LHCN-M2 (cell line): ENCODE results near the gene ALDH1A2. TPM values are rescaled to one million over a fixed set of nuclear protein-coding genes. Genes with fewer than 3 reads are reported as not detected.
A peak's percentile ranks its signal among the peaks of the same experiment; 100 is the strongest.

Source experiments
- DNase-seq: peaks from one replicate; pipeline ENCODE4 v3.0.0-alpha.2; 2012; ENCODE audit warnings: low read depth
- total RNA-seq: library from RNA; depleted of rRNA; stranded (reverse); fragments of >200 nt; gene quantifications from 2 replicates; pipeline ENCODE4 v1.2.3, GENCODE V29; 2014

Gene ALDH1A2
- total RNA-seq, 1 experiment from 2014 or later = 0.46 TPM

- DNase-seq = no peak
Observed at GRCh38 chr15:57945616-57946015, 119.9 kb downstream of the ALDH1A2 start.

DNA sequence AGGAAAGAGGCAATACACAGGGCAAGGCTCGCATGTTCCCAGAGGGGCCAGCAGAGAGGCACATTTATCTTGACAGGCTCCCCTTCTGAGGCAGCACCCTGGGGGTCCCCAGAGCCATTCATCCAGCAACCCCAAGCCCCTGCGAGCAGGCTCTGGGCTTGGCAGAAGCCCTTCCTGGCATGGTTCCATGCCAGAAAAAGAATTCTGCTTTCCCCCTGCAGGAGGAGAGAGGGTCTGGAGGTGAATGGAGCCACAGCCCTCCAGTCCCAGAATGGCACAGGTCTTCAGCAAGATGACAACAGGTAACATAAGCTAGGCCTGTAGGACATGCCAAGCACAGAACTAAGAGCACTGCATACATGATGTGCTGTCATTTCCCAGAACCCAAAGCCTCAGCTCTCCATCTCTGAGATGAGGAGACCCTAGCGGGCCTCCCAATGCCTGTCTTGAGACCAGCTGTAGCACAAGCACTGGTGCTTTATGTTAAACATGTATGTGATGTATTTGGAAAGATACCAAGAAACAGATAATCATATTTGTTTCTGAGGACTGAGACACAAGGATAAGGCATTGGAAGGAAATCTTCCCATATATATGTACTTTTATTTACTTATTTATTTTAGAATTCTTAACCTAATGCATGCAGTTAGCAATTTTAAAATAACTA is 121.6 kb downstream of the ALDH1A2 start:
- no peak for DNase-seq

DNA sequence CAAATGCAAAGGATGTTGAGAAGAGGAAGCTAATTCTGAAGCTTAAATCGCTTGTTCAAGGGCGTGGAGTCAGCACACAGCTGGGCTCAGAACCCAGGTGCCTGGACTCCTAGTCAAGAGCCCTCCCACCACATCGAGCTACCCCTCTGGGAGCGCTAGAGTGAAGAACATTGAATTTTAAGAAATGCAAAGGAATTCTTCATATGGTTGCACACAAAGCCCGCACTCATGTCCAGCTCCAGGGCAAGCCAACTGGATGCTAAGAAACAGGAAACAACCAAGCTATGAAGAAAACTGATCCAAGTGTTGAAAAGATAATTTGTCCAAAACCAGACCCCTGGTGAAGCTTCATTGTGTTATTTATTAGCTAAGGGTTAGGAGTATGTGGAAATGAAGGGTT is 122.3 kb downstream of the ALDH1A2 start:
- no peak for DNase-seq

GRCh38 chr15:57941816-57942215 is 123.7 kb downstream of the ALDH1A2 start:
- no peak for DNase-seq

DNA sequence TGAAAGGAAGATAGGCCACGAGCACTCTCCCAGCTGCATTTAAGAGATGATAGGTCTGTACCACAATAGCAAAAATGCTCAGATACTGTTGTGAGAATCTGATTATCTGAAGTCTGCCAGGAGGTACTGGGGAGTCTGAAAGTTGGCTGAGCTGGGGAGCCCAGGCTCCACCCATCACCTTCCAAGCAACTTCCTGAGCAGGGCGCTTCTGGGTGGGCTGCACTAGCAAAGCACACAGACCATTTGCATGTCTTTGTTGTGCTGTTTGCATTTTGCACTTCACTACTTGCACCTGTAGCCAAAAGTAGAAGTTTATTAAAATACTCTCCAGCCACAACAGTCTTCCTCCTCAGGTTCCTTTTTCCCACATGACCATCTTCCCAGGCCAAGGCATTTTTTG is 133.2 kb downstream of the ALDH1A2 start:
- no peak for DNase-seq

DNA sequence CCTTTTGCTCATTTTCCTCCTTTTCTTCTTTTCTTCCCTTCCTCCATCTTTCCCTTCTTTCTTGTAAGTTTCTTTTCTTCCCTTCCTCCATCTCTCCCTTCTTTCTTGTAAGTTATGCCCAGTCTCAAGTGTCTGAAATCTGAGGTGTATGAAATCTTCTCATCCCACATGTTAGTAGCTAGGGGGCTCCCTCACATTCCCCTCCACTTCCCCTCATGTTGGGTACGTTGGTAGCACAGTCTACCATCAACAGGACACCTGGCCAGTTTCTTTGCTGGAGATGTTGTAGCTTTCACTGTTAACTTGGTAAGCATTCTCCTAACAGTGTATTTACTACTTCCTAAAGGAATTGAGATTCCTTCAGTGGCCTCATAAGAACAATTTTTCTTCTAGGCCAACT is 133.9 kb downstream of the ALDH1A2 start:
- DNase-seq = no peak

DNA sequence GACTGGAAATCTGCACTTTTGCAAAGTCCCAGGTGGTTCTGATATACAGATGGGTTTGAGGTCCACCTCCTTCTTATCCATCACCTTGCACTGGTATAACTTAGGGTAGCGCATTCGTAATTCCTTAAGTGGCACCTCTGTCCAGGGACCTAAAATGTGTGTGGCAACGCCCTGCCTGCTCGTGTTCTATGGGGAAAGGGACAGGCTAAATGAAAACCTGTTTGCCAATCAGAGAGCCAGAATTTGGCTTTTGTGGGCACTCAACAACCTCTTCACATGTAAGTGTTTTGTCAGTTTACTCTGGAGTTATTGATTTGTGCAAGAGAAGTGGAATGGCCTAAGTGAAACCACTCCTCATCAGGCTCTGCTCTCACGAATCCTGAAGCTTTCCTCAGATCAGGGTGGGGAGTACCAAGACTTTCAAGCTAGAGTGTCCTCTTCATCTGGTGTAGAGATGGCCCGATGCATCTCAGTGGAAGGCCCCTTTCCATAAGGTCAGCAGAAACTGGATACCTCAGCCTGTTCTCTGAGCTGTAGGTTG is 138.3 kb downstream of the ALDH1A2 start:
- DNase-seq = no peak

GRCh38 chr15:57925650-57926049 is 139.9 kb downstream of the ALDH1A2 start:
- no peak for DNase-seq

DNA sequence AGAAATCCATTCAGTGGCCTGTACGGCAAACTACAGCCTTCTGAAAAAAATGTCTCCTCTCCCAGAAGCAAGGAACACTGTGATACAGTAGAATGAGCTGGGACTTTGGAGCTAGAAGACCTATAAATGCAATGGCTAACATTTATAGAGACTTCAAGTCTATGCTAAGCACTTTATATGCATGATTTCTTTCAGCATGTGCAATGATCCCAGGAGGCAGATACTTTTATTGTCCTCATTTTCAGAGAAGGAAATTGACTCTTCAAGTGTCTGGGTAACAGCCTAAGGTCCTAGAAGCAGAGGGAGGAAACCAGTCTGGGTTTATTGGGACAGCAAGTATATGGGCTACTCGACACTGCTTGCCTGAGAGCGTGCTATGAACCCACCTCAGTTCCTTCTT is 140.9 kb downstream of the ALDH1A2 start:
- no peak for DNase-seq

DNA sequence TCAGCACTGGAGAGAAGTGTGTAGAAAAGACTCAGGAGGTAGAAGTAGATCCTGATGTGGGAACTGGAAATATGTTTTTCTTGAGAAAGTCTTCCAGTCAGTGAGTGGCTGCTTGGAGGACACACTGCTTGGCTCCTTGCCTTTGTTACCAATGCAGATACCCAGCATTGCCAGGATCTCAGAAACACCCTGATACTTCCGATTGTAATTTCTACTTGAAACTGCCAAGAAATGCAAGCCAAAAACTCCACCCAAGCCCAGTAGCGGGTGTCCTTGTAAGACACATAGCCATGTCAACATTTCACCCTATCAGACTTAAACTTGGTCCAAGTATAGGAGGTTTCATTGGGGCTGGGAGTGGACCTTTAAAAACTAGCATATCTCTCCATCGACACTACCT is 141.8 kb downstream of the ALDH1A2 start:
- no peak for DNase-seq

DNA sequence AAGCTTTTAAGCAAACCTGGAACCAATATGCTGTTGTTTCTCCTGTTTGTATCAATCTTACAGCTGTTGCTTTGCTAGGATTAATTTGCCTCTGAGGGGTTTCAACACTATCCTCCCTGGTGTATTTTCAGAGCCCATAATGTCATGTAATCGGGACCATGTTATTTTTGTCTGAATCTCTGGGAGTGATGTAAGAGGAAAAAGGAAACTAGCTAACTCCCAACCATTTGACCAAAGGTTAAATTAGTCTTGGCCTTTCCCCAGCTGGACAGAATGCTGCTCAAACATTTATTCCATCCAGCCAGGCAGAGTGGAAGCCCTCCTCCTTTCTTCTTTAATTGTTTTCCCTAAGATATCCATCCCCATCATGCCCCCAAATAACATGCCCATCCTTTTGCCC is 142.2 kb downstream of the ALDH1A2 start:
- peak; percentile 77 for DNase-seq

DNA sequence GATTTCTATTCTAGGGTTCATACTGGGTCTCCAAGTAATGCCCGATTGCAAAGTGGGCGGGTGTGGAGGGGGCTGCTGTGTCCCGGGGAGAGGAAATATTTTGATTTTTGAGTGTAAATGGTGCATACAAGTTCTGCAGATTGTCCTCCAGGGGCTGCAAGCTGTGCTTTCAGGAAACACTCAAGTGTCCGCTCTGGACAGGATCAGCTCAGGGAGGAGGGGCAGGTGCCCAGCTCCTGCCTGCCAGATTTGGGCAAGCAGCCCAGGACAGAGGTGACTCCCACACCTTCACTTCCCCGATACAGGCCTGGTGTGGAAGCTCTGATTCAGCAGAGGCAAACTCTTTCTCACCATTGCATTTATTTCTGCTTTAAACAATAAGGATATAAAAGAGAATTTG is 142.7 kb downstream of the ALDH1A2 start:
- DNase-seq = no peak

- peak; percentile 63 for DNase-seq
Observed at GRCh38 chr15:57921371-57921770, 144.1 kb downstream of the ALDH1A2 start.

GRCh38 chr15:57920911-57921310 is 144.6 kb downstream of the ALDH1A2 start:
- no peak for DNase-seq

GRCh38 chr15:57919754-57920153 is 145.8 kb downstream of the ALDH1A2 start:
- no peak for DNase-seq

GRCh38 chr15:57917998-57918397 is 147.5 kb downstream of the ALDH1A2 start:
- DNase-seq = no peak

DNA sequence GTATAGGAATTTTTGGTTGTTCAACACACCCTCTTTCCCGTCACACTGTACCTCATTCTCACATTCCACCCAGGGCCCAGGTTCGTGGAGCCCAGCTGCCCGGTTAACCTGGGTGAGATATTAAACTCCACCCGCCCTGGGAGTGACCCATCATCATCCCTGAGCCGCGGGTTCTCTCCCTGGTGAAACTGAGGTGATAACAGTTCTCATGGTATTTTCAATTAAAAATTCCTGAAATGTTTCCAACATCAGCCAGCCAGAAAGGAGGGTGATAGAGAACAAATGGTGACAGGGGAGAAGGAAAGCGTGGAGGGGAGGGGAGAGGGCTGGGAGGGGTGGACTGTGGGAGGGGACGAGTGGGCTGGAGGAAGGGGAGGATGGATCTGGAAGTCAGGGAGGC is 148.8 kb downstream of the ALDH1A2 start:
- no peak for DNase-seq

DNA sequence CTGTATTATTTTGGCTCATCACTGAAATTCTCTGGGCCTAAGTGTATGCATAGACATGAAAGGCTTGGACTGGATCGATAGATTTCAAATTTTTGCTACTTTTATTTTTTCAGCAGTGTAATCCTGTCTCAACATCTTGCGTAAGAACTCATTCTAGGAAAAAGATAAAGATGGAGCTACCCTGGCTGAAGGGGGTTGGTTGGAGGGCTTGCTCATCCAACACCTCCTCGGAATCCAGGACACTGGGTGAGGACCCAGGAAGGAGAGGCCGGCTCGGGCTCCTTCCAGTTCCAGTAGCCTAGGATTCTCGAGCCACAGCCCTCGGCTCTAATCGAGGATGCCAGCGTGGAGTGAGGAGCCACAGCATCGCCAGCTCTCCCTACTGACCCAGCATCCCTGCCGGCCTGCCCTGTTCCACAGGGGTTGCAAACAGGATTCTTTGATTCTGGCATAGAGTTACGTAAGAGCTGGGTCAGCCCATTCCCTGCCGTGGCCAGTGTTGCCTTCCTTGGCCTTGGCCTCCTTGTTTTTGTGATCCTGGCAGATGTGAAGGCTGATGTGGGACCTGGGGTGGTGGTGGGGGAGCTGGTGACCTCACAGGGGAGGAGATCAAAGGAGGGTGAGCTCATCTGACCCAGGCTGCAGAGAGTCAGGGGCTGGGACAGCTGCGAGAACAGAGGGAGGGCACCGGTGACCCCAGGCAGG is 149.5 kb downstream of the ALDH1A2 start:
- no peak for DNase-seq

GRCh38 chr15:57914350-57915055 is 151.0 kb downstream of the ALDH1A2 start:
- DNase-seq = no peak

GRCh38 chr15:57911247-57911646 is 154.3 kb downstream of the ALDH1A2 start:
- DNase-seq = no peak

DNA sequence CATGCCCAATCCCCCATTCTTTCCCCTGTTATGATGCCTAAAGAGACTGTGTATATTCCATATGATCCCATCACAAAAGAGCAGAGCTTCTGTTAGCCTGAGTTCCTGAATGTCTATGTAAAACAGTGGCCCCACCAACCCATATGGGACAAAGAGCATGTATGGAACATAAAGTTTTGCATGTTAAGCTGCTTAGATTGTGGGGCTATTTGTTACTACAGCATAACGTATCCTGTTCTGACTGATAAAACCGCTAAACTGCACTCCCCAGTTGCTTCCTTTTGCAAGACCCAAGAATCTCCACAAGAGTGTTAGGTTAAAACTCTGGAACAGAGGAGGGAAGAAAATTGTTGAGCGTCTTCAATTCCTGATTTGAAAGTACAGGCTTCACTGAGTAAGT is 154.8 kb downstream of the ALDH1A2 start:
- no peak for DNase-seq

DNA sequence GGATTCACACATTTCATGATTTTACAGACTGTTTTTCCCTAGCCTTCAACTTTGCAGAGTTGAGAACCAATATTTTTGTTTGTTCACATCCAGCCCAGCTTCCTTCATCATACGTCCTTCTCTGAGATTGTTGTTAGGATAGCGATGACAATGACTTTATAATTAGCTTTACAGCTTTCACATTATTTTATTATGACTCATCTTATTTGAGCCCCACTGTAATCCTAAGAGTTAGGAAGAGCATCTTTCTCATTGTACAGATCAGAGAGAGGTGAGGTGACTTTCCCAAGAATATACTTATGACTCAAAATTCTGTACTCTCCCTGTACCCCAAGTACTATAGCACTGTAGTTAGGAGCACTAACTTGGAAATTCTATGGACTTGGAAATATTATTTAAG is 156.1 kb downstream of the ALDH1A2 start:
- no peak for DNase-seq

GRCh38 chr15:57903626-57904025 is 161.9 kb downstream of the ALDH1A2 start:
- no peak for DNase-seq
